Measurements from ENCODE around the gene MSL3B.

MSL3B gene

GRCh38 chr2:233830111-233830802, 37.9 kb downstream of the MSL3B start:
- no peak for DNase-seq (ENCODE audit: low spot score)
- ATAC-seq (ENCODE audit: low FRiP score) = no peak
- TF ChIP-seq CTCF (IDR thresholded peaks at IDR 0.05) = no peak

GRCh38 chr2:233829193-233830110, 38.7 kb downstream of the MSL3B start:
- TF ChIP-seq CTCF (IDR thresholded peaks at IDR 0.05) = no peak
- ATAC-seq (ENCODE audit: low FRiP score) (no peak), DNase-seq (ENCODE audit: low spot score) (no peak)

GRCh38 chr2:233828546-233829192, 39.5 kb downstream of the MSL3B start:
- ATAC-seq (ENCODE audit: low FRiP score) (no peak), DNase-seq (ENCODE audit: low spot score) (no peak)

GRCh38 chr2:233824373-233824772, 43.8 kb downstream of the MSL3B start:
- ATAC-seq (ENCODE audit: low FRiP score) (no peak), DNase-seq (ENCODE audit: low spot score) (peak; percentile 8)
- no peak for TF ChIP-seq CTCF (IDR thresholded peaks at IDR 0.05)

More at GRCh38 chr2:233828546-233829192, 39.5 kb downstream of the MSL3B start:
- TF ChIP-seq CTCF (IDR thresholded peaks at IDR 0.05) = no peak

GRCh38 chr2:233823731-233824121, 44.5 kb downstream of the MSL3B start:
- no peak for TF ChIP-seq CTCF (IDR thresholded peaks at IDR 0.05)
- DNase-seq (ENCODE audit: low spot score) = peak; percentile 3
- no peak for ATAC-seq (ENCODE audit: low FRiP score)

- DNase-seq (ENCODE audit: low spot score) (peak; percentile 4), ATAC-seq (ENCODE audit: low FRiP score) (no peak)
- no peak for TF ChIP-seq CTCF (IDR thresholded peaks at IDR 0.05)
Observed at GRCh38 chr2:233822781-233823730, 45.1 kb downstream of the MSL3B start.

Data from omental fat pad (tissue), 3 donors.